ENCODE results near the gene HEYL. TPM values are rescaled to one million over a fixed set of nuclear protein-coding genes. Genes with fewer than 3 reads are reported as not detected.

HEYL gene
- total and polyA plus RNA-seq, 8 donors = 0.45 to 6.0 (median 3.4) TPM; not detected in 1

- Histone ChIP-seq H3K27ac (no peak overlapping the region), H3K4me3 (no peak overlapping the region), H3K36me3 (no peaks in the 10 kb centered on the region), H3K9me3 (no peaks in the 10 kb centered on the region), H3K4me1 (peaks cover 14 to 20% (median 17%) of the 10 kb centered on the region in 4 donors), H3K27me3 (peaks cover 0 to 70% (median 20%) of the 10 kb centered on the region in 3 donors)
- DNase-seq = no peak
- WGBS, 5 donors = 94 to 100% (median 97%) methylated on average over 3 of the region's 3 CpGs
- TF ChIP-seq, protein P1, sequence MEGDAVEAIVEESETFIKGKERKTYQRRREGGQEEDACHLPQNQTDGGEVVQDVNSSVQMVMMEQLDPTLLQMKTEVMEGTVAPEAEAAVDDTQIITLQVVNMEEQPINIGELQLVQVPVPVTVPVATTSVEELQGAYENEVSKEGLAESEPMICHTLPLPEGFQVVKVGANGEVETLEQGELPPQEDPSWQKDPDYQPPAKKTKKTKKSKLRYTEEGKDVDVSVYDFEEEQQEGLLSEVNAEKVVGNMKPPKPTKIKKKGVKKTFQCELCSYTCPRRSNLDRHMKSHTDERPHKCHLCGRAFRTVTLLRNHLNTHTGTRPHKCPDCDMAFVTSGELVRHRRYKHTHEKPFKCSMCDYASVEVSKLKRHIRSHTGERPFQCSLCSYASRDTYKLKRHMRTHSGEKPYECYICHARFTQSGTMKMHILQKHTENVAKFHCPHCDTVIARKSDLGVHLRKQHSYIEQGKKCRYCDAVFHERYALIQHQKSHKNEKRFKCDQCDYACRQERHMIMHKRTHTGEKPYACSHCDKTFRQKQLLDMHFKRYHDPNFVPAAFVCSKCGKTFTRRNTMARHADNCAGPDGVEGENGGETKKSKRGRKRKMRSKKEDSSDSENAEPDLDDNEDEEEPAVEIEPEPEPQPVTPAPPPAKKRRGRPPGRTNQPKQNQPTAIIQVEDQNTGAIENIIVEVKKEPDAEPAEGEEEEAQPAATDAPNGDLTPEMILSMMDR (IDR thresholded peaks at IDR 0.05) = no peak
- TF ChIP-seq POLR2A (IDR thresholded peaks at IDR 0.05) = no peak
- no peak for TF ChIP-seq POLR2AphosphoS5 (IDR thresholded peaks at IDR 0.05)
- TF ChIP-seq EP300 (IDR thresholded peaks at IDR 0.05) = no peak
- intact Hi-C loops (cut with DNase I; ENCODE audit: low total_unique reads) = no loop called here
Observed at GRCh38 chr1:39668894-39669293, 29.5 kb upstream of the HEYL start.

DNA sequence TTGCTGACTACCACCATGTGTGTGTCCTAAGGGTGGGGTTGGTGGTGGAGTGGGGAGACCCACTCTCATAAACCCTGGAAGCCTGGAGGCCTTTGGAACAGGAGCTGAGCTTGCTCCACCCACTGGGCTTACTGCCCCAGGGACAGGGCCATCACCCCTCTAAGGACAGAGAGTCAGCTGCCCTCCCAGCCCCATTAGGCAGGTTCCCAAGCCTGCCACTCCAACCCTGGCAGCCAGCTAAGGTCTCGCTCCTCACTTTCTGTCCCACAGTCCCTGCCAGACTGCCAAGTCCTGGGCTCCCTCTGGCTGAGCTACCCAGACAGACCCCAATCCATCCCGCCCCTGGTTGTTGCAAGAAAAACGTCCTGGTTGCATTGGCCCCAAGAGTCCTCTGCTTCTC lies 28.7 kb upstream of the HEYL start:
- H3K36me3 ChIP-seq = no peaks in the 10 kb centered on the region
- intact Hi-C loops (cut with DNase I; ENCODE audit: low total_unique reads) = no loop called here
- no peak for DNase-seq
- TF ChIP-seq, protein P1 (IDR thresholded peaks at IDR 0.05) = no peak
- TF ChIP-seq POLR2A (IDR thresholded peaks at IDR 0.05) = no peak
- TF ChIP-seq EP300 (IDR thresholded peaks at IDR 0.05) = no peak
- TF ChIP-seq POLR2AphosphoS5 (IDR thresholded peaks at IDR 0.05) = no peak
- H3K27me3 ChIP-seq = peaks cover 0 to 62% (median 20%) of the 10 kb centered on the region in 3 donors
- H3K9me3 ChIP-seq = no peaks in the 10 kb centered on the region
- 83 to 95% (median 90%) methylated on average over 3 of the region's 3 CpGs for WGBS, 5 donors
- no peak overlapping the region for H3K27ac ChIP-seq
- H3K4me1 ChIP-seq = peaks cover 14 to 20% (median 17%) of the 10 kb centered on the region in 4 donors
- no peak overlapping the region for H3K4me3 ChIP-seq

DNA sequence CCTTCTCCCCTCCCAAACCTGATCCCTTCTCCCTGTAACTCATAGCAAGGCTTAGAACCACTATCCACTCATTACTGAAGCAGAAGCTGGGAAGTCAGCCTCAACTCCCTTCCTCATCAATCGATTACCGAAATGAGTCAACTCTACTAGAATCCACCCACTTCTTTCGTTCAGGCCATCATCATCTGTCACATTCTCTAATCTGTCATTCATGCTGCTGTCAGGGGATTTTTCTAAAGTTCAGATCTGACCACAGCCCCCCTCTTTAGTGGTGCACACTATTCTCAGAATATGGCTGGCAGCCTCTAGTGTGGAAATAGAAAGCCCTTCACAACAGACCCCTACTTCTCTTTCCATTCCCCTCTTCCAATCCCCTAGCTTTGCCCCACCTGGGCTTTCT lies 27.3 kb upstream of the HEYL start:
- Histone ChIP-seq H3K9me3 (no peaks in the 10 kb centered on the region), H3K27me3 (peaks cover 0 to 49% (median 10%) of the 10 kb centered on the region in 3 donors), H3K36me3 (no peaks in the 10 kb centered on the region), H3K4me3 (no peak overlapping the region), H3K4me1 (peaks cover 8 to 12% (median 9%) of the 10 kb centered on the region in 4 donors), H3K27ac (no peak overlapping the region)
- TF ChIP-seq, protein P1 (IDR thresholded peaks at IDR 0.05) = no peak
- TF ChIP-seq POLR2AphosphoS5 (IDR thresholded peaks at IDR 0.05) (no peak), EP300 (IDR thresholded peaks at IDR 0.05) (no peak), POLR2A (IDR thresholded peaks at IDR 0.05) (no peak)
- WGBS, 5 donors = 79 to 86% (median 81%) methylated on average over 3 of the region's 3 CpGs
- intact Hi-C loops (cut with DNase I; ENCODE audit: low total_unique reads) = no loop called here
- no peak for DNase-seq

DNA sequence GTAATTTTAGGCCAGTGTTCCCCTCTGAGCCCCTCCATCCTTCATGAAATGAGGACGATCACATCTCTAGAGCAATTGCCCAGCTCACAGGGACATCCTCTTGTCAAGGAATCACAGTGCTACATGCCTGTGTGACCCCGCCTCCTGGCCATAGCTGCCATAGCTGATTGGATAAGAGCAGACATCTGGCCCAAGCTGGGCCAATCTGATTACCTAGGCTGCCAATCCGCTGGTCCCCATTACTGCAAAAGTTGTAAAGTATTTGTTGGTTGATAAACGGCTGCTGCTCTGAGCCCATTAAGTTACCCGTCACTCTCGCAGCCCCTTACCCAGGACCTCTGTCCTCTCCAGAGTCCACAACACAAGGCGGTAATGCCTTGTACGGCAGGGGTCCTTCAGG lies 24.1 kb upstream of the HEYL start:
- 84 to 94% (median 88%) methylated on average over 8 of the region's 8 CpGs for WGBS, 5 donors
- no peaks in the 10 kb centered on the region for H3K9me3 ChIP-seq
- H3K4me1 ChIP-seq = peaks cover 0 to 4% (median 0%) of the 10 kb centered on the region in 4 donors
- DNase-seq = no peak
- H3K36me3 ChIP-seq = no peaks in the 10 kb centered on the region
- no peak overlapping the region for H3K4me3 ChIP-seq
- peaks cover 0 to 18% (median 0%) of the 10 kb centered on the region in 3 donors for H3K27me3 ChIP-seq
- H3K27ac ChIP-seq = no peak overlapping the region
- TF ChIP-seq EP300 (IDR thresholded peaks at IDR 0.05) (no peak), POLR2A (IDR thresholded peaks at IDR 0.05) (no peak), POLR2AphosphoS5 (IDR thresholded peaks at IDR 0.05) (no peak)
- TF ChIP-seq, protein P1 (IDR thresholded peaks at IDR 0.05) = no peak
- intact Hi-C loops (cut with DNase I; ENCODE audit: low total_unique reads) = no loop called here
